ENCODE measurements around the gene ARHGEF25.

DNA sequence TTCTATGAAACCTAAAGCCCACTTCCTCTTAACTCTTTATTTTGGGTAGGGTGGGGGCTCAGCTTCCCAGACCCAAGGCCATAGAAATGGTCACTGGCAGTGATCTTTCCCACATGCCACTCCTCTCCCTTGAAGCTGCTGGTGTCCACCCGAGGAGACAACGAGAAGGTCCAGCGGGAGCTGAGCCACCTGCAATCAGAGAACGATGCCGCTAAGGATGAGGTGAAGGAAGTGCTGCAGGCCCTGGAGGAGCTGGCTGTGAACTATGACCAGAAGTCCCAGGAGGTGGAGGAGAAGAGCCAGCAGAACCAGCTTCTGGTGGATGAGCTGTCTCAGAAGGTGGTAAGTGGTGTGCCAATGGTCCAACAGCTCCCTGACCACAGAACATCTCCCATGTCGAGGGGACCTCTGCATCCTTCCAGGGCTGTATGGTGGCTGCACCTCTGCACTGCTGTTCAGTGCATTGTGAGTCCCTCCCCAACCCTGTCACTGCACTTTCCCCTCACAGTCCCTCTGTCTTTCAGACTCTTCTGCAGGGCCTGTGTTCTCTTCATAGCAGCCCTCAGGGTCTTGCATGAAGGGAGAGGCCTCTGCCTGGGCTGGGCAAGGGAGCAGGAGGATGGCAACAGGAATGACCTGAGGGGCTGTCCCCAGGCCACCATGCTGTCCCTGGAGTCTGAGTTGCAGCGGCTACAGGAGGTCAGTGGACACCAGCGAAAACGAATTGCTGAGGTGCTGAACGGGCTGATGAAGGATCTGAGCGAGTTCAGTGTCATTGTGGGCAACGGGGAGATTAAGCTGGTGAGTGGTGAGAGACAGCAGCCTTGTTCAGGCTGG, 39.1 kb upstream of the ARHGEF25 start:
- TF ChIP-seq POLR2A (IDR thresholded peaks at IDR 0.05): no peak
- TF ChIP-seq, protein P1, sequence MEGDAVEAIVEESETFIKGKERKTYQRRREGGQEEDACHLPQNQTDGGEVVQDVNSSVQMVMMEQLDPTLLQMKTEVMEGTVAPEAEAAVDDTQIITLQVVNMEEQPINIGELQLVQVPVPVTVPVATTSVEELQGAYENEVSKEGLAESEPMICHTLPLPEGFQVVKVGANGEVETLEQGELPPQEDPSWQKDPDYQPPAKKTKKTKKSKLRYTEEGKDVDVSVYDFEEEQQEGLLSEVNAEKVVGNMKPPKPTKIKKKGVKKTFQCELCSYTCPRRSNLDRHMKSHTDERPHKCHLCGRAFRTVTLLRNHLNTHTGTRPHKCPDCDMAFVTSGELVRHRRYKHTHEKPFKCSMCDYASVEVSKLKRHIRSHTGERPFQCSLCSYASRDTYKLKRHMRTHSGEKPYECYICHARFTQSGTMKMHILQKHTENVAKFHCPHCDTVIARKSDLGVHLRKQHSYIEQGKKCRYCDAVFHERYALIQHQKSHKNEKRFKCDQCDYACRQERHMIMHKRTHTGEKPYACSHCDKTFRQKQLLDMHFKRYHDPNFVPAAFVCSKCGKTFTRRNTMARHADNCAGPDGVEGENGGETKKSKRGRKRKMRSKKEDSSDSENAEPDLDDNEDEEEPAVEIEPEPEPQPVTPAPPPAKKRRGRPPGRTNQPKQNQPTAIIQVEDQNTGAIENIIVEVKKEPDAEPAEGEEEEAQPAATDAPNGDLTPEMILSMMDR (IDR thresholded peaks at IDR 0.05 in 4 of 5, conservative IDR thresholded peaks at IDR 0.05 in 1 of 5): no peak
